ENCODE data around the gene LRRFIP1. TPM values are rescaled to one million over a fixed set of nuclear protein-coding genes. Genes with fewer than 3 reads are reported as not detected.

The LRRFIP1 gene
- total RNA-seq, 8 experiments from 2014 or later: 16.3 to 56.1 (median 29.5) TPM

DNA sequence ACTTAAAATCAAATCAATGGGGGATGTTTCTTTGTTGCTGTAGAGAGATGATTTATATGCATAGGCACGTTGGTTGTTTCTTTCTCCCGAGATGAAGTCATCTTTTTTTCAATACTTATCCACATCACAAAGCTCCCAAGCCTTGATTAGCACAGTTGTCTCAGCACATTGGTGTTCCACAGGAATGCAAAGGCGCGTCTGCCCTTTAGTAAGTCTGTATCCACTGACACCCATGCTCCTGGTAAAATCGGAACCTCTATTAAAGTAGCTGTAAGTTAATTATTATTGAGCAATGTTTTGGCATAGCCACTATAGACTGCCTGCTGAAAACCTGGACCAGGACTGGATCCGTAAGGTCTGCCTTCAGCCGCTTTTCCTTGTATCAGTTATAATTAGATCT is 93.6 kb downstream of the LRRFIP1 start:
- H3K27ac ChIP-seq: peak overlapping the region in 1 of 2 donors; percentile 68
- no peak overlapping the region for H3K4me3 ChIP-seq
- peaks cover 22 to 31% of the 10 kb centered on the region in 2 donors for H3K4me1 ChIP-seq (replicated peaks in 1 of 2)
- peak in 5 of 8 experiments; percentile 68 to 85 (median 78) for ATAC-seq (replicated peaks in 6 of 8)
- in situ Hi-C loops (cut with MboI; ENCODE audit: low pct_unique_long_range_greater_than_20kb in 2 of 9, low sequenced_read_pairs in 9 of 9, unreplicated experiment in 9 of 9): no loop called here
- WGBS, 10 experiments: 8 to 100% (median 58%) methylated on average over 2 to 7 of the region's 7 CpGs

DNA sequence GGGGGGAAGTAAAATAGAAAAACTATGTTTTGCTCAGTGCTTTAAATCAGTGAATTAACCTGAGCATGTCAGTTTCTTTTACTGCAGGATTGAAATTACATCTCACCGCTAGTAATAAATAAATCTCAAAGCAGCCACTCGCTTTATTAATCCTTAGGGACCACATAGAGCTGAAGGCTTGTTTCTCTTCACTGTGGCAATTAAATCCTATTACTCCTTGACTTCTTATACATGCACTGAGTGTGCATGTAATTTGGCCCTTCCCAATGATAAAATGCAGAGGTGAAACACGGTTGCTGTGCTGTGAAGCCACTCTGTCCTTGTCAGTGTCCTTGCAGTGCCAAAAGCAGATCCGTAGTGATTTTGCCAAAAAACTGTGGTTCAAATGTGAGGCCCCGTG is 94.1 kb downstream of the LRRFIP1 start:
- H3K4me1 ChIP-seq (replicated peaks in 1 of 2): peaks cover 22 to 29% of the 10 kb centered on the region in 2 donors
- 35 to 100% (median 57%) methylated on average over 2 to 4 of the region's 5 CpGs for WGBS, 10 experiments
- in situ Hi-C loops (cut with MboI; ENCODE audit: low pct_unique_long_range_greater_than_20kb in 2 of 9, low sequenced_read_pairs in 9 of 9, unreplicated experiment in 9 of 9): no loop called here
- H3K27ac ChIP-seq: peak overlapping the region; percentile 13 to 24
- peak in 5 of 8 experiments; percentile 7 to 74 (median 65) for ATAC-seq (replicated peaks in 6 of 8)
- H3K4me3 ChIP-seq: no peak overlapping the region

DNA sequence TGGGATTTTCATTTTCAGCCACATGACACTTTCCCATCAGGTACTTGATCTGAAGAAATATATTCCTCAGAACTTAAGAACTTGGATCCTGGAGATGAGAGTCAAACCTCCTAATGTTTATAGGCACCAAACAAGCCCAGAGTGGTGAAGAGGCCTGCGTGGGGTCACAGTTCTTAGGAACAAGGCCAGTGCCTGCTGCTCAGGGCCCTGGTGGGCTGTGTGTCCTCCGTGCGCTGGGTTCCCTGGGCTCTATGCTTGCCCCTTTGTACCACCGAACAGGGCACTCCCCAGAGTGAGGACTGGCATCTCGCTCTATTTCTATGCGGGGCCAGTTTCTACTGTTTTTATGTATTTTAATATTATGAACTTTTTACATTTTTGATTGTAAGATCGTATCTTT is 95.2 kb downstream of the LRRFIP1 start:
- no peak overlapping the region for H3K27ac ChIP-seq
- in situ Hi-C loops (cut with MboI; ENCODE audit: low pct_unique_long_range_greater_than_20kb in 2 of 9, low sequenced_read_pairs in 9 of 9, unreplicated experiment in 9 of 9): no loop called here
- WGBS, 10 experiments: 89 to 100% (median 95%) methylated on average over 1 to 6 of the region's 7 CpGs
- H3K4me1 ChIP-seq (replicated peaks in 1 of 2): peaks cover 22 to 31% of the 10 kb centered on the region in 2 donors
- H3K4me3 ChIP-seq: no peak overlapping the region
- ATAC-seq (replicated peaks in 6 of 8): no peak

DNA sequence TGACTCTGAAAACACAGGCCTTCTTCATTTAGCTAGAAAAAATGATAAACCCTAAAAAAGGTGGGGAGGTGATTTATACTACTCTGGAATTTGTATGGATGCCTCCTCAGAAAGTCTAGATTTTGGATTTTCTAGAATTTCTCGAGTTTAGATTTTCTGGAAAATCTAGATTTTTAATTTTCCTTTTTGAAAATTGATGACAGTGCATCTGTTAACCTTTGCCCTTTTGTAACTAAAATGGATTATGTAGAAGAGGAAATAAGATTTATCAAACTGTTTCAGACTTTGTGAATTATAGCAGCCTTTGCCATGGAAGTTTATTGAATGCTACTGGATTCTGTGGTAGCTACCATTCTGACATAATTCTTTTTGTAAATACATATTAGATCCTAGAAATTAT is 95.6 kb downstream of the LRRFIP1 start:
- WGBS, 10 experiments: 33 to 100% (median 93%) methylated on average over 1 of the region's 1 CpG; no CpG with 5 or more reads in 2 of the 10 experiments
- Histone ChIP-seq H3K4me1 (replicated peaks in 1 of 2) (peaks cover 22 to 31% of the 10 kb centered on the region in 2 donors), H3K4me3 (no peak overlapping the region), H3K27ac (no peak overlapping the region)
- in situ Hi-C loops (cut with MboI; ENCODE audit: low pct_unique_long_range_greater_than_20kb in 2 of 9, low sequenced_read_pairs in 9 of 9, unreplicated experiment in 9 of 9): no loop called here
- ATAC-seq (replicated peaks in 6 of 8): no peak

DNA sequence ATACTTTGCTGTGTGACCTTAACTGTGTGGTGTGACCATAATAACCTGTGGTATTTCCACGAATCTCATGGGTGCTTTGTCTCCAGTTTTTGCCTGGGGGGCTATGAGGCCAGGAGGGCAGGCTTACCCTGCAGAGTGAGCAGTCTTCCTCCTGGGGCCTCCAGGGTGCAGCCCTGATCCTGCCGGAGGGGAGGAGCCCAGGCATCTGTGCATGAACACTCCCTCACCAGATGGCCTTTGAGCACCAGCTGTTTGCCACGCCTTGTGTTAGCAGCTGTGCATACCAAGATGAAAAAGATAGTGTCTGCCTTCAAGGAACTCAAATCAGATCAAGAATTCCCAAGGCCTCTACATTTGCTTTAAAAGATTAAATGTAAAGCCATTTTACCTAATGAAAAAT is 96.2 kb downstream of the LRRFIP1 start:
- peak in 3 of 8 experiments; percentile 89 for ATAC-seq (replicated peaks in 6 of 8)
- H3K4me3 ChIP-seq: no peak overlapping the region
- in situ Hi-C loops (cut with MboI; ENCODE audit: low pct_unique_long_range_greater_than_20kb in 2 of 9, low sequenced_read_pairs in 9 of 9, unreplicated experiment in 9 of 9): no loop called here
- WGBS, 10 experiments: 0 to 100% (median 62%) methylated on average over 1 to 2 of the region's 3 CpGs; no CpG with 5 or more reads in 4 of the 10 experiments
- no peak overlapping the region for H3K27ac ChIP-seq
- peaks cover 22 to 31% of the 10 kb centered on the region in 2 donors for H3K4me1 ChIP-seq (replicated peaks in 1 of 2)

DNA sequence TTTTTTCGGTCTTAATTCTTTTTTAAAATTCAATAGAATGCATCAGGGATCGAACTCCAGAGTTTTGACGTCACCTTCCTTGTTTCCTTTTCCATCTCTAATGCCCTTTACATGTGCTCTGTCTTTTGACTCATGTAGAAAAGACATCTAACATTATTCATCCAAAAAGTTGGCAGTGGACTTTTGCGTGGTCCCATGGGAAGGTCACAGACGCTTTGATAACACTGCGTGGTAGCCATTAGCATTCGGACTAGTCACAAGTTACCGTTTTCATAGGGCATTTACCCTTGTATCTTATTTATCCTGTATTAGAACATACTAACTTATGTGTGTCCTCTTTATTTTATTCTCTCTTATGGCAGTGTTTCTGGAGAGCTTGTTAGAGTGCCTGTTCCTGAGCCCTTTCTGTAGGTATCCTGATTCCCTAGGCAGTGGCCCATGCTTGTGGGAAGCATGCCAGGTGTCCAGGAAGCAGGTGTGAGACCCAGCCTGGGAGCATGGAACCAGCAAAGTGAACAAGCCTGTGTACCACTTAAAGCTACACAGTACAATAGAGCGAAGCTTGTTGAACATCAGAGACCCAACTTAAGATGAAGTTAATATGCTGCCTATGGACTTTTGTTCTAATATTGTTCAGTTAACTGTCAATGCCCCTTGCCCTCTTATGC is 97.6 kb downstream of the LRRFIP1 start:
- in situ Hi-C loops (cut with MboI; ENCODE audit: low pct_unique_long_range_greater_than_20kb in 2 of 9, low sequenced_read_pairs in 9 of 9, unreplicated experiment in 9 of 9): loop anchor here in 2 of 9 experiments (25.0 kb wide), 2 partner anchors 138 to 213 kb away; partner anchors contain the start of gene RAB17 (in 2 of the 2)
- peaks cover 22 to 31% of the 10 kb centered on the region in 2 donors for H3K4me1 ChIP-seq (replicated peaks in 1 of 2)
- no peak overlapping the region for H3K27ac ChIP-seq
- H3K4me3 ChIP-seq: no peak overlapping the region
- ATAC-seq (replicated peaks in 6 of 8): no peak
- 88 to 100% (median 96%) methylated on average over 2 to 9 of the region's 9 CpGs; no CpG with 5 or more reads in 1 of the 10 experiments for WGBS, 10 experiments

DNA sequence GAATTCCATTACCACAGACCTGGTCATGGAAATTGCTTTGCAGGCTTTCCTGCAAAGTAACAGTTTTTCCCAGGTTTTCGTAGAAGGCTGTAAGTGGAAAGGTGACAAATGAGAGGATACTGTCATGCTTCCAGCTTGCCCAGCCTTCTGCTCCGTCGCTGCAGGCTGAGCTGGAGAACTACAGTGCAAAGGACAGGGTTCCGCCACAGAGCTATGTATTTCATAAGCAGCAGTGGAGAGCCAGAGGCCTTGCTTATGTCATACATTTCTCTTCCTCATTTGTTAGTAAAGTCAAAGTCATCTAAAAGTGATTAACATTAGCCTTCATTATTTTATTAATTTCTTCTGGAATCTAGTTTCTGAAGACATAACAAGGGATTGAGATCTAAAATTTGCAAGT is 98.3 kb downstream of the LRRFIP1 start:
- peaks cover 17 to 26% of the 10 kb centered on the region in 2 donors for H3K4me1 ChIP-seq (replicated peaks in 1 of 2)
- H3K27ac ChIP-seq: no peak overlapping the region
- ATAC-seq (replicated peaks in 6 of 8): peak in 1 of 8 experiments; percentile 27
- 75 to 100% (median 91%) methylated on average over 1 to 4 of the region's 4 CpGs; no CpG with 5 or more reads in 2 of the 10 experiments for WGBS, 10 experiments
- H3K4me3 ChIP-seq: no peak overlapping the region
- in situ Hi-C loops (cut with MboI; ENCODE audit: low pct_unique_long_range_greater_than_20kb in 2 of 9, low sequenced_read_pairs in 9 of 9, unreplicated experiment in 9 of 9): loop anchor here in 2 of 9 experiments (25.0 kb wide), 2 partner anchors 138 to 213 kb away; partner anchors contain the start of gene RAB17 (in 2 of the 2)

GRCh38 chr2:237726401-237726830 is 99.0 kb downstream of the LRRFIP1 start:
- 2 to 74% (median 26%) methylated on average over 3 to 6 of the region's 7 CpGs for WGBS, 10 experiments
- peaks cover 12 to 19% of the 10 kb centered on the region in 2 donors for H3K4me1 ChIP-seq (replicated peaks in 1 of 2)
- ATAC-seq (replicated peaks in 6 of 8): peak; percentile 72 to 90 (median 86)
- in situ Hi-C loops (cut with MboI; ENCODE audit: low pct_unique_long_range_greater_than_20kb in 2 of 9, low sequenced_read_pairs in 9 of 9, unreplicated experiment in 9 of 9): loop anchor here in 2 of 9 experiments (25.0 kb wide), 2 partner anchors 139 to 214 kb away; partner anchors contain the start of gene RAB17 (in 2 of the 2)
- H3K27ac ChIP-seq: no peak overlapping the region
- no peak overlapping the region for H3K4me3 ChIP-seq

DNA sequence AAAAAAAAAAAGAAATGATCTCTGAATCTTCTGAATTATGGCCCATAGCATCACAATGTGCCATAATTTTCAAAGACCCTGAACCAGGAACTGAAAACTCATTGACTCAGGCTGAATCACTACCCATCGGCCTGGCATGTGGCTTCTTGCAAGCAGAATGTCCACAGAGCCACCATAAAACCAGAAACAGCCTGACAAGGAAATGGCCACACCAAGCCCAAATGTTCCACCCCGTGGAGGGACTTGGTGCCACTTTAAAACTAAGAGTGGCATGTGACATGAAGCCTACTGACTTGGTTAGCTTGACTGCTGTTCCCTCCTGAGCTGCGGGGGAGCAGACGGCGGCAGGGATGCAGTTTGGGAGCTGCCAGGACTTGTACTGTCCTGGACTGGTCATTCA is 100.0 kb downstream of the LRRFIP1 start:
- 38 to 100% (median 93%) methylated on average over 1 to 4 of the region's 5 CpGs; no CpG with 5 or more reads in 3 of the 10 experiments for WGBS, 10 experiments
- in situ Hi-C loops (cut with MboI; ENCODE audit: low pct_unique_long_range_greater_than_20kb in 2 of 9, low sequenced_read_pairs in 9 of 9, unreplicated experiment in 9 of 9): loop anchor here in 2 of 9 experiments (25.0 kb wide), 2 partner anchors 140 to 215 kb away; partner anchors contain the start of gene RAB17 (in 2 of the 2)
- no peak overlapping the region for H3K4me3 ChIP-seq
- H3K4me1 ChIP-seq (replicated peaks in 1 of 2): peaks cover 7 to 12% of the 10 kb centered on the region in 2 donors
- no peak overlapping the region for H3K27ac ChIP-seq
- no peak for ATAC-seq (replicated peaks in 6 of 8)

- H3K4me1 ChIP-seq (replicated peaks in 1 of 2): peaks cover 20 to 21% of the 10 kb centered on the region in 2 donors
- in situ Hi-C loops (cut with MboI; ENCODE audit: low pct_unique_long_range_greater_than_20kb in 2 of 9, low sequenced_read_pairs in 9 of 9, unreplicated experiment in 9 of 9): loop anchor here in 2 of 9 experiments (25.0 kb wide), 2 partner anchors 143 to 218 kb away; partner anchors contain the start of gene RAB17 (in 2 of the 2)
These were observed 102.5 kb downstream of the LRRFIP1 start for GRCh38 chr2:237729681-237730475.

DNA sequence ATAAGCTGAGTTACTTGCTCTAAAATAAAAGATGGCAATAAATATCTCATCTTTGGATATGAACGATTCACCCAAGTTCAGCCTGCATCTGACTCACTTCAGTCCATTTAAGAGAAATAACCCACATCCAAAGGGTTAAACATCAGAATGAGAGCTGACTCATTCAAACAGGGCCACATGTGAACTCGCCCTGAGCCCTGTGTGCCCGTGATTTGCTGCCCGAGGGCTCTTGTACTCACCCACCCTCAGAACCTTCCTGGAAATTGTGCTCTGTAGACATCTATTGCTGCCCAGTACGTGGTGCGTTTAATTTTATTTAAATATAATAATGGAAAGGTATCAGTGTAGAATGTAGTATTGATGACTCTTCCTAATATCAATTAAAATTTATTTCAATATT is 104.3 kb downstream of the LRRFIP1 start:
- H3K4me3 ChIP-seq: no peak overlapping the region
- in situ Hi-C loops (cut with MboI; ENCODE audit: low pct_unique_long_range_greater_than_20kb in 2 of 9, low sequenced_read_pairs in 9 of 9, unreplicated experiment in 9 of 9): loop anchor here in 2 of 9 experiments (25.0 kb wide), 2 partner anchors 144 to 219 kb away; partner anchors contain the start of gene RAB17 (in 2 of the 2)
- H3K4me1 ChIP-seq (replicated peaks in 1 of 2): peaks cover 20% of the 10 kb centered on the region in 2 donors
- WGBS, 10 experiments: 7 to 100% (median 48%) methylated on average over 1 to 6 of the region's 6 CpGs; no CpG with 5 or more reads in 1 of the 10 experiments
- no peak overlapping the region for H3K27ac ChIP-seq
- ATAC-seq (replicated peaks in 6 of 8): peak; percentile 30 to 89 (median 58)

More at GRCh38 chr2:237729681-237730475, 102.5 kb downstream of the LRRFIP1 start:
- 13 to 93% (median 77%) methylated on average over 3 to 12 of the region's 12 CpGs for WGBS, 10 experiments
- Histone ChIP-seq H3K4me3 (no peak overlapping the region), H3K27ac (no peak overlapping the region)
- ATAC-seq (replicated peaks in 6 of 8): no peak

GRCh38 chr2:237732070-237732469 is 104.7 kb downstream of the LRRFIP1 start:
- ATAC-seq (replicated peaks in 6 of 8): peak in 1 of 8 experiments; percentile 6
- in situ Hi-C loops (cut with MboI; ENCODE audit: low pct_unique_long_range_greater_than_20kb in 2 of 9, low sequenced_read_pairs in 9 of 9, unreplicated experiment in 9 of 9): loop anchor here in 2 of 9 experiments (25.0 kb wide), 2 partner anchors 145 to 220 kb away; partner anchors contain the start of gene RAB17 (in 2 of the 2)
- Histone ChIP-seq H3K4me3 (no peak overlapping the region), H3K27ac (no peak overlapping the region), H3K4me1 (replicated peaks in 1 of 2) (peaks cover 18 to 20% of the 10 kb centered on the region in 2 donors)
- 76 to 100% (median 85%) methylated on average over 1 to 9 of the region's 10 CpGs for WGBS, 10 experiments
